ENCODE results near the gene IRF1. TPM values are rescaled to one million over a fixed set of nuclear protein-coding genes. Genes with fewer than 3 reads are reported as not detected.

Gene IRF1
- total and polyA plus RNA-seq, 4 donors: 32.9 to 141 (median 68.5) TPM

- no peaks in the 10 kb centered on the region for H3K36me3 ChIP-seq (ENCODE audit: control insufficient read depth in 4 of 4, insufficient read depth in 4 of 4, low read length in 4 of 4)
- TF ChIP-seq CTCF (IDR thresholded peaks at IDR 0.05; ENCODE audit: control extremely low read depth, extremely low read depth): no peak
- H3K9me3 ChIP-seq (ENCODE audit: control insufficient read depth in 4 of 4, insufficient read depth in 3 of 4, low read length in 3 of 4): no peaks in the 10 kb centered on the region
- WGBS, 2 donors: 0% methylated on average over 28 to 30 of the region's 30 CpGs
- peak overlapping the region; percentile 39 for H3K4me3 ChIP-seq
- H3K4me1 ChIP-seq (ENCODE audit: control insufficient read depth in 5 of 5, insufficient read depth in 5 of 5, low read length in 5 of 5): peaks cover 7 to 33% (median 12%) of the 10 kb centered on the region in 5 donors
- peak overlapping the region; percentile 56 to 83 for H3K9ac ChIP-seq (ENCODE audit: insufficient read depth in 1 of 2, low read length in 2 of 2)
- ATAC-seq (ENCODE audit: insufficient read depth, low FRiP score) (peak; percentile 59), DNase-seq (peak; percentile 93 to 95 (median 95))
- peak overlapping the region; percentile 93 to 99 for H3K27ac ChIP-seq (ENCODE audit: low read depth in 1 of 2, low read length in 1 of 2)
- H3K27me3 ChIP-seq (ENCODE audit: control insufficient read depth in 3 of 3, insufficient read depth in 3 of 3, low read length in 2 of 3): no peaks in the 10 kb centered on the region
Measured at GRCh38 chr5:132495667-132496190, 5.2 kb upstream of the IRF1 start.

- no peak overlapping the region for H3K9ac ChIP-seq (ENCODE audit: insufficient read depth in 1 of 2, low read length in 2 of 2)
- peak overlapping the region in 1 of 2 donors; percentile 73 for H3K27ac ChIP-seq (ENCODE audit: low read depth in 1 of 2, low read length in 1 of 2)
- no peaks in the 10 kb centered on the region for H3K27me3 ChIP-seq (ENCODE audit: control insufficient read depth in 3 of 3, insufficient read depth in 3 of 3, low read length in 2 of 3)
- H3K9me3 ChIP-seq (ENCODE audit: control insufficient read depth in 4 of 4, insufficient read depth in 3 of 4, low read length in 3 of 4): no peaks in the 10 kb centered on the region
- no peak for ATAC-seq (ENCODE audit: insufficient read depth, low FRiP score)
- peaks cover 10 to 35% (median 17%) of the 10 kb centered on the region in 5 donors for H3K4me1 ChIP-seq (ENCODE audit: control insufficient read depth in 5 of 5, insufficient read depth in 5 of 5, low read length in 5 of 5)
- 96% methylated on average over 2 of the region's 2 CpGs for WGBS, 2 donors
- no peak overlapping the region for H3K4me3 ChIP-seq
- no peak for DNase-seq
- H3K36me3 ChIP-seq (ENCODE audit: control insufficient read depth in 4 of 4, insufficient read depth in 4 of 4, low read length in 4 of 4): no peaks in the 10 kb centered on the region
- no peak for TF ChIP-seq CTCF (IDR thresholded peaks at IDR 0.05; ENCODE audit: control extremely low read depth, extremely low read depth)
Measured at GRCh38 chr5:132493821-132494220, 3.2 kb upstream of the IRF1 start.

- no peaks in the 10 kb centered on the region for H3K27me3 ChIP-seq (ENCODE audit: control insufficient read depth in 3 of 3, insufficient read depth in 3 of 3, low read length in 2 of 3)
- H3K9me3 ChIP-seq (ENCODE audit: control insufficient read depth in 4 of 4, insufficient read depth in 3 of 4, low read length in 3 of 4): no peaks in the 10 kb centered on the region
- peaks cover 10 to 36% (median 19%) of the 10 kb centered on the region in 5 donors for H3K4me1 ChIP-seq (ENCODE audit: control insufficient read depth in 5 of 5, insufficient read depth in 5 of 5, low read length in 5 of 5)
- no peak overlapping the region for H3K27ac ChIP-seq (ENCODE audit: low read depth in 1 of 2, low read length in 1 of 2)
- H3K36me3 ChIP-seq (ENCODE audit: control insufficient read depth in 4 of 4, insufficient read depth in 4 of 4, low read length in 4 of 4): peaks cover 0 to 3% (median under 1%) of the 10 kb centered on the region in 4 donors
- 96 to 98% methylated on average over 4 of the region's 4 CpGs for WGBS, 2 donors
- no peak overlapping the region for H3K9ac ChIP-seq (ENCODE audit: insufficient read depth in 1 of 2, low read length in 2 of 2)
- ATAC-seq (ENCODE audit: insufficient read depth, low FRiP score) (no peak), DNase-seq (no peak)
- no peak for TF ChIP-seq CTCF (IDR thresholded peaks at IDR 0.05; ENCODE audit: control extremely low read depth, extremely low read depth)
- no peak overlapping the region for H3K4me3 ChIP-seq
Measured at GRCh38 chr5:132493241-132493640, 2.7 kb upstream of the IRF1 start.

Data from lung (tissue), 12 donors.